Uterus (tissue), 2 donors: Measurements from ENCODE around the gene VEGFD.

Experiments
- POLR2A ChIP-seq, 2 donors: fragments of 450-650 bp; IDR thresholded peaks; one replicate each; pipeline ENCODE4 v1.6.1; 2016; ENCODE audit warnings: antibody characterized with exemption in 2 of 2, mild to moderate bottlenecking in 1 of 2, moderate library complexity in 1 of 2
- TF ChIP-seq, protein P1 (sequence below), 4 experiments: fragments of 200-600 bp in 2 of 4; fragments of 450-650 bp in 2 of 4; sonication (generic) in 2 of 4; IDR thresholded peaks; one replicate each; pipeline ENCODE4 v1.5.1; 2016 to 2019; ENCODE audit warnings: antibody characterized with exemption in 4 of 4, mild to moderate bottlenecking in 2 of 4, moderate library complexity in 1 of 4

DNA sequence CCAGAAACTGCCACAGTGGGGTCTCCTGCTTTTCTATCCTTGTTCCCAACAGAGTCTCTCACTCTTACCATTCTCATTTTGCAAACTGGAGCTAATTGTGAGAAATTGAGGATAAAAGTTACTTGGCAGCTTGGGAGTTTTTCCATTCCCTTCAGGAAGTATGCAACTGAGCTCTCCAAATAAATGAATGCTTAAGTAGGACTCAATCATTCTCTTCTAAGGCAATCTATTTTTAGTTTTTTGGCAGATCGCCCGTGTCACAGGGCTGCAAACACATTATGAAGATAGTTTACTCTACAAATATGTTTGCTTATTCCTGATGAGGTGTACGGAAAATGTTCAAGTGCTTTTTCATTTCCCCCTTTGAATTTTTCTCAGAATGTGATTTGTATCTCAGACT is 74.1 kb downstream of the VEGFD start:
- TF ChIP-seq, protein P1, sequence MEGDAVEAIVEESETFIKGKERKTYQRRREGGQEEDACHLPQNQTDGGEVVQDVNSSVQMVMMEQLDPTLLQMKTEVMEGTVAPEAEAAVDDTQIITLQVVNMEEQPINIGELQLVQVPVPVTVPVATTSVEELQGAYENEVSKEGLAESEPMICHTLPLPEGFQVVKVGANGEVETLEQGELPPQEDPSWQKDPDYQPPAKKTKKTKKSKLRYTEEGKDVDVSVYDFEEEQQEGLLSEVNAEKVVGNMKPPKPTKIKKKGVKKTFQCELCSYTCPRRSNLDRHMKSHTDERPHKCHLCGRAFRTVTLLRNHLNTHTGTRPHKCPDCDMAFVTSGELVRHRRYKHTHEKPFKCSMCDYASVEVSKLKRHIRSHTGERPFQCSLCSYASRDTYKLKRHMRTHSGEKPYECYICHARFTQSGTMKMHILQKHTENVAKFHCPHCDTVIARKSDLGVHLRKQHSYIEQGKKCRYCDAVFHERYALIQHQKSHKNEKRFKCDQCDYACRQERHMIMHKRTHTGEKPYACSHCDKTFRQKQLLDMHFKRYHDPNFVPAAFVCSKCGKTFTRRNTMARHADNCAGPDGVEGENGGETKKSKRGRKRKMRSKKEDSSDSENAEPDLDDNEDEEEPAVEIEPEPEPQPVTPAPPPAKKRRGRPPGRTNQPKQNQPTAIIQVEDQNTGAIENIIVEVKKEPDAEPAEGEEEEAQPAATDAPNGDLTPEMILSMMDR (IDR thresholded peaks at IDR 0.05): no peak
- no peak for TF ChIP-seq POLR2A (IDR thresholded peaks at IDR 0.05)
